Nephron progenitor cell (in vitro differentiated cells): ENCODE results near the gene TSHZ2.

Experiments
- DNase-seq: peaks from one replicate; pipeline ENCODE4 v3.0.0; 2021
- H3K27ac Mint-ChIP-seq: 2 replicates; pipeline ENCODE4 v1.8.0; 2021; ENCODE audit warnings: mild to moderate bottlenecking, moderate library complexity, mixed read lengths
- H3K27me3 Mint-ChIP-seq: 2 replicates; pipeline ENCODE4 v1.8.0; 2021; ENCODE audit warnings: mild to moderate bottlenecking, low read depth, mixed read lengths; ENCODE audit not compliant: poor library complexity
- H3K36me3 Mint-ChIP-seq: 2 replicates; pipeline ENCODE4 v1.8.0; 2021; ENCODE audit warnings: low read depth, mixed read lengths
- H3K4me1 Mint-ChIP-seq: 2 replicates; pipeline ENCODE4 v1.8.0; 2021; ENCODE audit warnings: mixed read lengths
- H3K4me3 Mint-ChIP-seq: 2 replicates; pipeline ENCODE4 v1.8.0; 2021; ENCODE audit warnings: mild to moderate bottlenecking, moderate library complexity, mixed read lengths
- H3K9me3 Mint-ChIP-seq: 2 replicates; pipeline ENCODE4 v1.8.0; 2021; ENCODE audit warnings: mild to moderate bottlenecking, moderate library complexity, mixed read lengths
- CTCF ChIP-seq: fragments of 200-600 bp; sonication (generic); IDR thresholded peaks from 2 replicates; pipeline ENCODE4 v1.5.0; 2021; ENCODE audit warnings: antibody characterized with exemption

The TSHZ2 gene

DNA sequence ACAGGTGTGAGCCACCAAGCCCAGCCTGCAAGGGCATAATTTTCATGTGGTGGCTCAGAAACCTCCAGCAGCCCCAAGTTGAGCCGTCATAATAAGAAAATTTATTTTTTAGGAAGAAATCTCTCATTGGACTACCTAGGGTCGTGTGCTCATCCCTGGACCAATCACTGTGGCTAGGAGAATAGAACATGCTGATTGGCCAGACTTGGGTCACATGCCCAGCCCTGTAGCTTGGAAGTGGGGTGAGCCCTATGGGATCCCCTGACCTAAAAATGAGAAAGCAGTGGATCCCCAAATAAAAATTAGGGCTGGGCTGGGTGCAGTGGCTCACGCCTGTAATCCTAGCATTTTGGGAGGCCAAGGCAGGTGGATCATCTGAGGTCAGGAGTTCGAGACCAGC, 466.2 kb downstream of the TSHZ2 start:
- peaks cover 8% of the 10 kb centered on the region for H3K27me3 Mint-ChIP-seq
- H3K4me3 Mint-ChIP-seq, result no peak overlapping the region
- peaks cover 18% of the 10 kb centered on the region for H3K4me1 Mint-ChIP-seq
- peaks cover 13% of the 10 kb centered on the region for H3K9me3 Mint-ChIP-seq
- no peak for DNase-seq
- H3K27ac Mint-ChIP-seq, result no peak overlapping the region
- no peak for TF ChIP-seq CTCF
- H3K36me3 Mint-ChIP-seq, result peaks cover 36% of the 10 kb centered on the region

DNA sequence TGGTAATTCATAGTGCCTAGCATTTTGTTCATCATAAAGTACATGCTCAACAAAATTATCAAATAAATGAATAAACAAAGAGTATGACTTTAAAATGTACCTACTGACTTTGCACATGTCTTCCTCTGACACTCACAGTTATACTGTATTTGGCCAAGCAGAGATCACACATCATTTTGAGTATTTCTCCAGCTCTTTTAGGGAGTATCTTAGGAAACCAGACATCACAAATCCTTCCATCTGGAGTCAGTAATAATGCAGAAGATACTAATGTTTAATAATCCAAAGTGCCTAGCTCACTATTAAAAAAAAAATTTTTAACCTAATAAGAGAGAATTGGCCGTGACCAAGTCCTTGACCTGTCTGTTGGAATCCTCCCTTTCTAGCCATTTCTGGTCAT, 466.9 kb downstream of the TSHZ2 start:
- no peak overlapping the region for H3K27ac Mint-ChIP-seq
- H3K9me3 Mint-ChIP-seq, result peaks cover 13% of the 10 kb centered on the region
- TF ChIP-seq CTCF, result no peak
- peaks cover 8% of the 10 kb centered on the region for H3K27me3 Mint-ChIP-seq
- peaks cover 24% of the 10 kb centered on the region for H3K4me1 Mint-ChIP-seq
- H3K4me3 Mint-ChIP-seq, result no peak overlapping the region
- H3K36me3 Mint-ChIP-seq, result peaks cover 35% of the 10 kb centered on the region
- no peak for DNase-seq

- Mint-ChIP-seq H3K4me3 (no peak overlapping the region), H3K4me1 (peaks cover 30% of the 10 kb centered on the region), H3K27ac (no peak overlapping the region), H3K36me3 (peaks cover 32% of the 10 kb centered on the region), H3K27me3 (peaks cover 8% of the 10 kb centered on the region), H3K9me3 (peaks cover 13% of the 10 kb centered on the region)
- no peak for DNase-seq
- TF ChIP-seq CTCF, result no peak
These were observed 467.5 kb downstream of the TSHZ2 start for GRCh38 chr20:53439616-53440015.

GRCh38 chr20:53444401-53445149, 472.4 kb downstream of the TSHZ2 start:
- DNase-seq, result peak; percentile 63
- Mint-ChIP-seq H3K9me3 (peaks cover 44% of the 10 kb centered on the region), H3K4me3 (peak overlapping the region; percentile 26), H3K27ac (peak overlapping the region; percentile 96), H3K4me1 (peaks cover 49% of the 10 kb centered on the region), H3K36me3 (peaks cover 60% of the 10 kb centered on the region), H3K27me3 (peaks cover 8% of the 10 kb centered on the region)
- no peak for TF ChIP-seq CTCF

- H3K9me3 Mint-ChIP-seq, result peaks cover 50% of the 10 kb centered on the region
- H3K27me3 Mint-ChIP-seq, result peaks cover 8% of the 10 kb centered on the region
- H3K4me1 Mint-ChIP-seq, result peaks cover 49% of the 10 kb centered on the region
- H3K27ac Mint-ChIP-seq, result no peak overlapping the region
- H3K4me3 Mint-ChIP-seq, result no peak overlapping the region
- no peak for DNase-seq
- TF ChIP-seq CTCF, result no peak
- H3K36me3 Mint-ChIP-seq, result peaks cover 61% of the 10 kb centered on the region
These were observed 473.2 kb downstream of the TSHZ2 start for GRCh38 chr20:53445321-53445731.

DNA sequence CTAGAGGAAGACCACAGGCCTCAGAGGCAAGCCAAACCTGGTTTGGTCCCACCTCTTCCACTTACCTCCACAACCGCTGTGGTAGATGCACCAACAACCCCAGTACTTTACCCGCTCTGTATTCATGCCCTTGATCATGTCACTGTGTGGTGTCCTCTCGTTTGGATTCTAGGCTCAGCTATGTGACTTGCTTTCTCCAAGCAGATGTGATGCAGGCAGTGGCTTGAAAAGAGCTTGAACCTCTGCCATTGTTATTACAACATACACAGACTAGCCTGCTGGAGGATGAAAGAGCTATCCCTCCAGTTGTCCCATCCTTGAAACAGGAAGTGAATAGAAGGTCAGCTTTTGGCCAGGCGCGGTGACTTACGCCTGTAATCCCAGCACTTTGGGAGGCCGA, 473.8 kb downstream of the TSHZ2 start:
- Mint-ChIP-seq H3K4me1 (peaks cover 49% of the 10 kb centered on the region), H3K36me3 (peaks cover 59% of the 10 kb centered on the region), H3K9me3 (peaks cover 54% of the 10 kb centered on the region), H3K4me3 (no peak overlapping the region), H3K27ac (no peak overlapping the region), H3K27me3 (peaks cover 8% of the 10 kb centered on the region)
- no peak for TF ChIP-seq CTCF
- no peak for DNase-seq
